ENCODE data around the gene TGFB2.
"Not testable (repeated sequence)": the region's sequence is repeated elsewhere in the genome, so short reads cannot be mapped to it uniquely, and the experiment has no call there.

The TGFB2 gene

DNA sequence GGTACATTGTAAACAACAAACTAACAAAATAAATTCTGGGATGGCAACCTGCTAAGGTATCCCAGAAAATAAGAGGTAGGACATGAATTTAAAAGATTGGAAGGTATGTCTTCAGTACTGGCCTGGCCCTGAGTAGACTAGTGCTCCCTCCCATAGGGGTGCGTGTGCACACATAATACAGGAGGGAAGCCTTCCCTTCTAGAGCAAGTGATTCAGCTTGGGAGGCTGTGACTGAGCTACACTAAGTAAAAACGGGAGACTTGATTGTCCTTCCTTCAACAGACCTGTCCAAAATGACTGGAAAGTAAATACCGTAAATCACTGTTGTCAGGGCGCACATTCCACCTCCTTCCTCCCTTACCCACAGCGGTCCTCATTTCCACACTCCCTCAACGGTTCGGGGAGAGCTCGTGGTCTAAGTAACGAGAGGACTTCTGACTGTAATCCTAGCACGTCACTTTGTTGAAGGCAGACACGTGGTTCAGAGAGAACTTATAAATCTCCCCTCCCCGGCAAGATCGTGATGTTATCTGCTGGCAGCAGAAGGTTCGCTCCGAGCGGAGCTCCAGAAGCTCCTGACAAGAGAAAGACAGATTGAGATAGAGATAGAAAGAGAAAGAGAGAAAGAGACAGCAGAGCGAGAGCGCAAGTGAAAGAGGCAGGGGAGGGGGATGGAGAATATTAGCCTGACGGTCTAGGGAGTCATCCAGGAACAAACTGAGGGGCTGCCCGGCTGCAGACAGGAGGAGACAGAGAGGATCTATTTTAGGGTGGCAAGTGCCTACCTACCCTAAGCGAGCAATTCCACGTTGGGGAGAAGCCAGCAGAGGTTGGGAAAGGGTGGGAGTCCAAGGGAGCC lies at the start of gene TGFB2:
Gene TGFB2 (plus strand): TSS at position 523 of the 859 bp plus-strand sequence. CDS start 1,366 bp downstream, outside the sequence.
- no peak for DNase-seq (ENCODE audit: low spot score)

GRCh38 chr1:218296162-218296561 lies 49.0 kb upstream of the TGFB2 start:
- DNase-seq (ENCODE audit: low spot score) = no peak

DNA sequence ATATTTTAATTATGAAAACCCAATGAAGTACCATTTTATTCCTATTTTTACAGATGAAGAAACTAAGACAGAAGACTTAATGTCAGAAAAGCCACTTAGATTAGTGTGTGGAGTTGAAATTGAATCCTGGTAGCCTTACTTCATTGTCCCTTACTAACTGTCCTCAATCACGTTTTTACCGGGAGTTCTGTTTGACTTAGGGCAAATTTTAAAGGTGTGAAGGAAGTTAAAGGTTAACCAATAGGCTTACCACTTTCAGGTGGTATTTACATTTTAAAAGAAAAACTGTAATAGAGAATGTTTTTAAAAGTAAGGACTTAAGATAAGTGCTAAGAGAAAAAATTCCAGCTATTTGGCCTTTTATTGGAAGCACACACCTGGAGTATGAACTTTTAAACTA lies 47.7 kb upstream of the TGFB2 start:
- DNase-seq (ENCODE audit: low spot score) = no peak

DNA sequence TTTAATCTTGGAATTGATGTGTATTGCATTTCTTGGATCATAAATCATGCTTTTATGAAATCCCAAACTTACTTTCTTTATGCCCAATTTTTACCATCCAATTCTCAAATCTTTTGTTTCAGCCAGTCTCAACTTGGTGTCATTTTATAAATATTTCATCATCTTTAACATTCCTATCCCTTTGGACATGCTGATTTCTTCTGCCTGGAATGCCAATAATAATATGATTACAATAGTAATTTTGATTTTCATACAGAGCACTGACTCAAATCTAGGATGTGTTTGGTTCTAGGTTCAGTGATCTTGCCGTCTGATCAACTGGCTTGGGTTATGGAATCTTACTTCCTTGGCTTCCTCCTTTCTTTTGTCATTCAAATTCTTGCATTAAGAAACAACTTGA lies 47.3 kb upstream of the TGFB2 start:
- no peak for DNase-seq (ENCODE audit: low spot score)

GRCh38 chr1:218298398-218298797 lies 46.7 kb upstream of the TGFB2 start:
- DNase-seq (ENCODE audit: low spot score) = no peak

DNA sequence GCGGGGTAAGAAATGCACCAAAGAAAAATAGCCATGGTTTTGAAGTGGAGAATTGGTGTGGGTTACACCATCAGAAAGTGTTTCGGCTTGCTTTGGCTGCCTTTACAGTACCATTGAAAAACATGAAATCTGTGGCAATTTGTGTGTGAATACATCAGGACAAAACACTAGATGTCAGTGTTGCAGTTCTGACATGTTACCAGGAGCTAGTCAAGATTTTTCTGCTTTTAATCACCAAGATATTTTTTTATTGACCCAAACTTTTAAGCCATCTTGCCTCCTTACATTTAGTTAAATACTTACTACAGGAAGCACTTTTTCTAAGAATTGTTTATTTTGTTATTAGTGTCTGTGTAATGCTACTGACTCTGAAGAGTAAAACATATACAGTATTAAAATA lies 45.7 kb upstream of the TGFB2 start:
- DNase-seq (ENCODE audit: low spot score) = peak; percentile 68

GRCh38 chr1:218301217-218301616 lies 43.9 kb upstream of the TGFB2 start:
- DNase-seq (ENCODE audit: low spot score) = no peak

DNA sequence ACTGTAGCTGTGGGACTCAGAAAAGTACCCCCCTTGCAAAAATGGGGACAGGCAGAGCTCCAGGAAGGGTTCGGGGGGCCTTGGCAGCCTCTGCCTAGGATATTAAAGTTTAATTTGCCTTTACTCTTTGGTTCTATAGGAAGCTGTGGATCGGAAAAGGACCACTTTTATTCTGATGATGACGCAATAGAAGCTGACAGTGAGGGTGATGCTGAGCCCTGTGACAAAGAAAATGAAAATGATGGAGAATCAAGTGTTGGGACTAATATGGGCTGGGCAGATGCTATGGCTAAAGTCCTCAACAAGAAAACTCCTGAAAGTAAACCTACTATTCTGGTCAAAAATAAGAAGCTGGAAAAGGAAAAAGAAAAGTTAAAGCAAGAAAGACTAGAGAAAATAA lies 43.0 kb upstream of the TGFB2 start:
- no peak for DNase-seq (ENCODE audit: low spot score)

- DNase-seq (ENCODE audit: low spot score) = peak; percentile 55
Measured at GRCh38 chr1:218303176-218303879, 41.8 kb upstream of the TGFB2 start.

DNA sequence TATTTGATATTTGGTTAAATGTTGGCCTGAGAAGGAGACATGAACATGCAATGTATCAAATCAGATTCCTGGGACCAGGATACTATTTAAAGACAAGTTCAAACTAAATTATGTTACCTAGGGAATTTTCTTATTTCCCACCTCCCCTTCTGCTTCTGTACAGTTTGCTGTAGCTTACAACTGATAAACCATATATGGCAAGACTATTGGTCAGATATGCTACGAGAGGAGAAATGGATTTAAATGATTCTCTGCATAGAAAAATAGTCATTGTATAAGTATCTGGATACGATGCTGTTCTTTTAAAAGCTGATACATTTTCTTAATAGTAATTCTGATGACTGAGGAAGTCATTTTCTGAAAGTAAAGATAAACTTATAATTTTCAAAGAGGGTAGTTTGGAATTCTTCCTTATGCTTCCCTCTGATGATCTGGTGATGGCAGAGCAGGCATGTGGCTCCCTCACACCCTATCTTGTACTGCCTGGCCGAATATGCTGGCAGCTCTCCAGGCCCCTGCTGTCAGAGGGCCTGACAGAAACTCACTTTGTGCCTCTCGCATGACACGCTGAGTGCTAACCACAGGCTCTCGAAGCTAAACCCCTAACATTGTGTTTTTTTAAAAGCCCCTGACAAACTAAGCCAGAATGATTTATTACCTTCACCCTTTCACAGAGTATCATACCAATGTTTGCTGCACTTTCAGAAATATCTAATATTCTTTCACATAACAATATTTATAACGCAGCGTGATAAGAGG lies 40.7 kb upstream of the TGFB2 start:
- DNase-seq (ENCODE audit: low spot score) = peak; percentile 92

- DNase-seq (ENCODE audit: low spot score) = peak; percentile 41
Measured at GRCh38 chr1:218305472-218306064, 39.6 kb upstream of the TGFB2 start.

DNA sequence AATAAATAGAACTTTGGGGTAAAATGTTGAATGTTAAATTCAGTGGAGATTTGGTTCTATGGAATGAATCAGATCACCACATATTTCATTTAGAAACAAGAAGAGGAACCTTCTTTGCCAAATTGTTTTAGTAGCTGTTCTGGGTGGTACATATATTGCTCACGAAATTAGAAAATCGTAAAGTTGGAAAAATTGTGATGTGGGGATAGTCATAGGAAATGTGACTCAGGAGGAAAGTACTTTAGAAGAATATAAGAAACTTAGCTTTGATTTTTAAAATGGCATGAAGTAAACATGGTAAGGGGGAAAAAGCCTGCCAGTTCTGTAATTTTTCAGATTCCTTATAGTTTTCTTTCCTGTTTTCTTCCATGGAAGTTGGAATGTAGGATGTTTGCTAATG lies 32.6 kb upstream of the TGFB2 start:
- DNase-seq (ENCODE audit: low spot score) = no peak

GRCh38 chr1:218314316-218314715 lies 30.8 kb upstream of the TGFB2 start:
- no peak for DNase-seq (ENCODE audit: low spot score)

- no peak for DNase-seq (ENCODE audit: low spot score)
Measured at GRCh38 chr1:218315638-218316037, 29.5 kb upstream of the TGFB2 start.

DNA sequence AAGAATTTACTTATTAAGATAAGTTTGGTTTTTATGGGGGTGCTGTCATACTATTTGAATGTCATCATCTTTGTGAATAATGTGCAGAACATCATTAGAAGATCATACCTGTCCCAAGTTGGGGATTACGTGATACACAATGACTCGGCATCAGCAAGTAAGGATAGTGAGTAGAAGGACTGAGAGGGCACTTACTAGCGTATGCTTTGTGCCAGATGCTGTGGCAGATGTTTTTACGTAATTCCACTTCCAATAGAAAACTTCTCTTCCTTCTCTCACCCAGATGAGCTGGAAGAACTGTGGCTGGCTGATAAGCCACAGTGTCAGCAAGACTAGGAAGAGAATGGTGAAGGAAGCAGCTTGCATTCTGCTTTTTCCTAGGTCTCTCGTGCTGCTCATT lies 28.1 kb upstream of the TGFB2 start:
- peak; percentile 49 for DNase-seq (ENCODE audit: low spot score)

DNA sequence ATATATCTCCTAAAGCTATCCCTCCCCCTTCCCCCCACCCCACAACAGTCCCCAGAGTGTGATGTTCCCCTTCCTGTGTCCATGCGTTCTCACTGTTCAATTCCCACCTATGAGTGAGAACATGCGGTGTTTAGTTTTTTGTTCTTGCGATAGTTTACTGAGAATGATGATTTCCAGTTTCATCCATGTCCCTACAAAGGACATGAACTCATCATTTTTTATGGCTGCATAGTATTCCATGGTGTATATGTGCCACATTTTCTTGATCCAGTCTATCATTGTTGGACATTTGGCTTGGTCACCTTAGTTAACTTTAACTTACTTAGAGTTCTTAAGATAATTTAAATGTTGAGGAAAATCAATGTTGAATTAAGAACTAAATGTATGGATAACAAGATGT lies 25.0 kb upstream of the TGFB2 start:
- not testable (repeated sequence) for DNase-seq (ENCODE audit: low spot score)

DNA sequence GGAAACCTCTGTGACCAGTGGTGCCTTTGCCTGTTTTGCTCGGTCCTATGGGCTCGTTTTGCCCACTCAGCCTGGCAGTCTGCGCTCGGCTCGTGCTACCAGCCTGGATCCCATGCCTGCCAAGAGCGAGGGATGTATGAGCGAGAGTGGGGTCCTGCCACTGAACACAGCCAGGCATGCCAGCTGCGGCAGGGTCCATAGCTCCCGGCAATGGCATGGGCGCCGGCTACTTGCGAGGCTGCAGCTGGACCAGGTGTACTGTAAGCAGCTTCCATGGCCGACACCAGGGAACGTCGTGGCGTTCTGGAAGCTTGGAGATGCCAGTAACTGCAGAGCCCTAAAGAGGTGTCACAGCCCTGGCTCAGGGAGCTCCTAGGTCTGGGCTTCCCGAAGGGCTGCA lies 22.4 kb upstream of the TGFB2 start:
- no peak for DNase-seq (ENCODE audit: low spot score)

- no peak for DNase-seq (ENCODE audit: low spot score)
Measured at GRCh38 chr1:218323568-218324225, 21.4 kb upstream of the TGFB2 start.

GRCh38 chr1:218324226-218324580 lies 20.9 kb upstream of the TGFB2 start:
- no peak for DNase-seq (ENCODE audit: low spot score)

GRCh38 chr1:218328769-218329168 lies 16.4 kb upstream of the TGFB2 start:
- DNase-seq (ENCODE audit: low spot score) = no peak

DNA sequence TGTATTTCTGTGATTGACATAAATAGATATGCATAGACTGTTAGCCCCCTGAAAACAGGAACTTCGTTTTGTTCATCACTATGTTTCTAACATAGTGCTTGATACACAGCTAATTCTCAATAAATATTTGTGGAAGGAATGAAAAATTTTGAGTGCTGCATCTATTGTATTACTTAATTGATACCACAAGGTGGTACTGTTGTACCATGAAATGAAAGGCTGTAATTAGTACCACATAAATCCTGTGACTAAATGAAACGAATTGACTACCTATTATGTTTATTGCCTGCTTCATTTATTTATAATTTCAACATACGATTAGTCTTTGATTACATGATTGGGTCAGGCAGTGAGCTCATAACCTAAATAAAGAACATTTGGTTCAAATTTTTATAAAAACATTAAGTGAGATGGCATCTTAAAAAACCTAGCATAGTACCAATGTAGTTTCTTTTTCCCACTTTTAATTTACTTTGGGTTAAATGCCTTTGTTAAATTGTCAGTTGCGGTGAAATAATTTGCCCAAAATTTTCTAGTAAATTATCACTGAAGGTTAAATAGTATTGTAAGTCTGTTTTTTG lies 15.0 kb upstream of the TGFB2 start:
- DNase-seq (ENCODE audit: low spot score) = peak; percentile 69

All from hematopoietic multipotent progenitor cell treated with erythropoietin and hydrocortisone succinate and interleukin-3 and kit ligand, for 15 days (in vitro differentiated cells).